MM.1S (cell line): ENCODE data around the gene CPLX1.
"Not testable (repeated sequence)": the region's sequence is repeated elsewhere in the genome, so short reads cannot be mapped to it uniquely, and the experiment has no call there.

ENCODE experiments used
- DNase-seq: peaks from one replicate; pipeline ENCODE4 v3.0.0-alpha.2; 2015
- H2AFZ ChIP-seq: fragments of 300-600 bp; sonication (generic); 2 replicates; pipeline ENCODE4 v1.6.0; 2016; ENCODE audit warnings: antibody characterized with exemption, low read length
- H3F3A ChIP-seq: fragments of 300-600 bp; sonication (generic); 2 replicates; pipeline ENCODE4 v1.6.1; 2016; ENCODE audit warnings: mild to moderate bottlenecking, antibody characterized with exemption, low read length, moderate library complexity, mixed read lengths; ENCODE audit not compliant: insufficient read depth
- H3K27ac ChIP-seq: fragments of 300-600 bp; sonication (generic); 2 replicates; pipeline ENCODE4 v1.5.1; 2016; ENCODE audit warnings: mild to moderate bottlenecking, low read length
- H3K27me3 ChIP-seq: fragments of 300-600 bp; sonication (generic); replicated peaks from 2 replicates; pipeline ENCODE4 v1.6.0; 2016; ENCODE audit warnings: low read length; ENCODE audit not compliant: insufficient read depth
- H3K36me3 ChIP-seq: fragments of 300-600 bp; sonication (generic); replicated peaks from 2 replicates; pipeline ENCODE4 v1.6.1; 2016; ENCODE audit warnings: mild to moderate bottlenecking, low read length, mixed read lengths; ENCODE audit not compliant: insufficient read depth
- H3K4me1 ChIP-seq: fragments of 300-600 bp; sonication (generic); 2 replicates; pipeline ENCODE4 v1.6.1; 2016; ENCODE audit warnings: low read length, mixed read lengths
- H3K4me2 ChIP-seq: fragments of 300-600 bp; sonication (generic); 2 replicates; pipeline ENCODE4 v1.6.0; 2016; ENCODE audit warnings: low read depth, low read length
- H3K4me3 ChIP-seq: fragments of 300-600 bp; sonication (generic); 2 replicates; pipeline ENCODE4 v1.5.1; 2016; ENCODE audit warnings: low read length, mixed read lengths
- H3K79me2 ChIP-seq: fragments of 300-600 bp; sonication (generic); 2 replicates; pipeline ENCODE4 v1.6.1; 2016; ENCODE audit warnings: mixed run types, low read length, mixed read lengths
- H3K9ac ChIP-seq: fragments of 300-600 bp; sonication (generic); 2 replicates; pipeline ENCODE4 v1.6.1; 2016; ENCODE audit warnings: low read length, mixed read lengths
- H3K9me2 ChIP-seq: fragments of 300-600 bp; sonication (generic); replicated peaks from 2 replicates; pipeline ENCODE4 v1.6.1; 2016; ENCODE audit warnings: mild to moderate bottlenecking, low read length, mixed read lengths; ENCODE audit not compliant: insufficient read depth
- H3K9me3 ChIP-seq: fragments of 300-600 bp; sonication (generic); replicated peaks from 2 replicates; pipeline ENCODE4 v1.6.1; 2016; ENCODE audit warnings: mild to moderate bottlenecking, low read length, mixed read lengths; ENCODE audit not compliant: insufficient read depth
- H4K20me1 ChIP-seq: fragments of 300-600 bp; sonication (generic); 2 replicates; pipeline ENCODE4 v1.6.1; 2016; ENCODE audit warnings: mild to moderate bottlenecking, low read length, moderate library complexity, mixed read lengths; ENCODE audit not compliant: insufficient read depth
- CTCF ChIP-seq: fragments of 300-600 bp; sonication (generic); IDR thresholded peaks from 2 replicates; pipeline ENCODE4 v1.5.1; 2016; ENCODE audit warnings: antibody characterized with exemption, low read length, mixed read lengths
- EZH2 ChIP-seq: fragments of 300-600 bp; sonication (generic); optimal IDR thresholded peaks from 2 replicates; pipeline ENCODE3; 2017; ENCODE audit warnings: low read depth, mild to moderate bottlenecking, antibody characterized with exemption, low read length, mixed read lengths
- EZH2phosphoT487 ChIP-seq: fragments of 300-600 bp; sonication (generic); IDR thresholded peaks from 2 replicates; pipeline ENCODE4 v1.6.1; 2018; ENCODE audit warnings: antibody characterized with exemption, low read length

The CPLX1 gene

DNA sequence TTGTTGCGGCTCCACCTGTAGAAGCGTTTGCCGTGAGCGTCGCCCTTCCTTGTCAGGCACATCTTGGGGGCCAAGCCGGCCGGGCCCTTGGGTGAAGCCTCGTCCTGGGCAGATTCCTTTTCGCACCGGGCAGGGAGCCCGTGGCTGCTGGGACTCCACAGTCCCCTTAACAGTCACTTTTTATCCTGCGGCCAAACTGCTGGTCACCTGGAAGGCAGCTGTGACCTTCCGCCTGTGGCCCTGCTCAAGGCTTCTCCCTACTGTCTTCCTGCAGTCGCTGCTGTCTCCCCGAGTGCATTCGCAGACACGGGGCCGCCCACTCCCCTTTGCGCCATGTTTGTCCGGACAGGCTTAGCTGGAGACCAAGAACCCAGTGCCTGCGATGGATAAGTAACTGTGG lies 65.3 kb downstream of the CPLX1 start:
- Histone ChIP-seq H3K27ac (no peak overlapping the region), H3K4me1 (no peaks in the 10 kb centered on the region), H3K9me2 (no peaks in the 10 kb centered on the region), H2AFZ (no peak overlapping the region), H4K20me1 (no peaks in the 10 kb centered on the region), H3F3A (no peaks in the 10 kb centered on the region), H3K4me2 (no peak overlapping the region), H3K9me3 (no peaks in the 10 kb centered on the region), H3K79me2 (no peaks in the 10 kb centered on the region), H3K9ac (no peak overlapping the region), H3K4me3 (no peak overlapping the region), H3K36me3 (no peaks in the 10 kb centered on the region), H3K27me3 (no peaks in the 10 kb centered on the region)
- no peak for DNase-seq
- TF ChIP-seq EZH2 (no peak), CTCF (no peak), EZH2phosphoT487 (no peak)

- not testable (repeated sequence) for H3K27me3 ChIP-seq, H3K4me3 ChIP-seq, DNase-seq, H2AFZ ChIP-seq, H3K4me1 ChIP-seq, H3F3A ChIP-seq, H4K20me1 ChIP-seq, H3K9me3 ChIP-seq, H3K9ac ChIP-seq, H3K9me2 ChIP-seq, H3K79me2 ChIP-seq, H3K27ac ChIP-seq, H3K36me3 ChIP-seq, H3K4me2 ChIP-seq
These were observed 66.1 kb downstream of the CPLX1 start for GRCh38 chr4:759810-760209.

DNA sequence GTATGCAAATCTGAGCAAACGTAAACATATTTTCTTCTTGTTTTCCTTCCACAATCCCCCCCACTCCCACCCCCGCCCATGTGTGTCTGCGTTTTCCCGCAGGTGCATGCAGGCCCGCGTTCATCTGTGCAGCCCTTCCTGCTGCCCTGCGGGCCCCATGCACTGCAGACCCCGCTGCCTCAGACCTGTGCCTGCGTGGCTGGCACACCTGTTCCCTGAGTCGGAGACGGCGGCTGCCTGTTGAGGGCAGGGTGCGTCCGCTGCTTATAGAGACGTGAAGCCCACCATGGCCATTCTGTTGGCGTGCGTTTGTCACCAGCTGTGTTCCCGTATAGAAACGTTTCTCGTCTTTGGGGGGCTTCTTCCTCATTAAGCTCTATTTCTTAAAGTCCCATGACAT lies 68.8 kb downstream of the CPLX1 start:
- no peak overlapping the region for H3K4me3 ChIP-seq
- H3K4me1 ChIP-seq: no peaks in the 10 kb centered on the region
- no peaks in the 10 kb centered on the region for H3K9me2 ChIP-seq
- H3K27me3 ChIP-seq: no peaks in the 10 kb centered on the region
- no peak for DNase-seq
- no peaks in the 10 kb centered on the region for H3K9me3 ChIP-seq
- no peak overlapping the region for H3K27ac ChIP-seq
- H3F3A ChIP-seq: no peaks in the 10 kb centered on the region
- H3K36me3 ChIP-seq: no peaks in the 10 kb centered on the region
- TF ChIP-seq EZH2 (no peak), EZH2phosphoT487 (no peak)
- no peaks in the 10 kb centered on the region for H3K79me2 ChIP-seq
- H2AFZ ChIP-seq: no peak overlapping the region
- H3K9ac ChIP-seq: no peak overlapping the region
- no peaks in the 10 kb centered on the region for H4K20me1 ChIP-seq
- H3K4me2 ChIP-seq: no peak overlapping the region

DNA sequence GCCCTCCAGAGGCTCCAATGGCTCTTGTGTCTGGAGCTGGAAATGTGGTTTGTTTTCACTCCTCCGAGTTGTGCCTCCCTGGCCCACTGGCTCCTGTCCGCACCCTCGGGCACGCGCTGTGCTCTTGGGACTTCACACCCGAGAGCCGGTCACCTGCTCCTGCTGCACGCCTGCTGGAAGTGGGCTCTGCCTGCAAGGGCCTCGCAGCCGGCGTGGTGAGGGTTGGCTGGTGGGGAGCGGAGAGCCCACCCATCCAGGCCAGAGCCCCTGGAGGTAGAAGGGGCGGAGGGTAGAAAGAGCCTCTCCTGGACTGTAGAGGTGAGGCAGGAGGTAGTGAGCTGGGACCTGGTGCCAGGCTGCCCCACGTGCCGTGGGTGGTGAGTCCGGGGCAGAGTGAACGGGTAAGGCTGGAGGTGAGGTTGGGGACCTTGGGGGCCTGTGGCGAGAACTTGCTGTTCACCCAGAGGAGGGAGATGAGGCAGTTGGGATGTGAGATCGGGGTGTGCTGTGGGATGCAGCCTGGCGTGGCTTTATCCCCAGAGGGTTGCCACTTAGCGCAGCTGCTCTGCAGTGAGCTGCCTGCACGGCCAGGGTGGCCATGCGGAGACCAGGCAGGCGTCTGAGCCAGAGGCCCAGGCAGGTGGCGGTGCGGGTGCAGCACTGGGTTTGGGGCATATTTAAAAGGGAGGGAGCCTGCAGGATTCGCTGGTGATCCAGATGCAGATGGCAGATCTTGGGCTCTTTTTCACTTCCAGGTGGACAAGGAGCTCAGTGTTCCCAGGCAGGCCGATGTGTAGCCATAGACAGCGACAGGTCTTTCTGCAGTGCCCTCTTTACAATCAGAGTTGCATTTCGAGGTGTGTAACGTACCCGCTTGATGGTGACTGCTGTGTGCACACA lies 71.5 kb downstream of the CPLX1 start:
- Histone ChIP-seq H3K27me3 (no peaks in the 10 kb centered on the region), H3K9ac (no peak overlapping the region), H3K79me2 (no peaks in the 10 kb centered on the region), H3K4me3 (no peak overlapping the region), H3K4me1 (no peaks in the 10 kb centered on the region), H3K36me3 (no peaks in the 10 kb centered on the region), H3K27ac (no peak overlapping the region), H3K9me3 (no peaks in the 10 kb centered on the region), H3K4me2 (no peak overlapping the region), H3F3A (no peaks in the 10 kb centered on the region), H4K20me1 (no peaks in the 10 kb centered on the region), H3K9me2 (no peaks in the 10 kb centered on the region), H2AFZ (no peak overlapping the region)
- no peak for DNase-seq
- TF ChIP-seq EZH2phosphoT487: no peak
- no peak for TF ChIP-seq EZH2
- no peak for TF ChIP-seq CTCF

GRCh38 chr4:753186-753585 lies 72.7 kb downstream of the CPLX1 start:
- not testable (repeated sequence) for H3K79me2 ChIP-seq, H3F3A ChIP-seq, H3K9me3 ChIP-seq, H3K27me3 ChIP-seq, H3K36me3 ChIP-seq, H3K4me3 ChIP-seq, H3K4me1 ChIP-seq, H2AFZ ChIP-seq, H4K20me1 ChIP-seq, H3K27ac ChIP-seq, H3K9me2 ChIP-seq, H3K9ac ChIP-seq, DNase-seq, H3K4me2 ChIP-seq
